CD4-positive, alpha-beta T cell treated with Interleukin-15 for 4 hours (primary cell): Measurements from ENCODE around the gene DBNL.

ENCODE experiments used
- DNase-seq: peaks from one replicate; pipeline ENCODE4 v3.0.0-alpha.2; 2020; ENCODE audit warnings: low spot score

The DBNL gene

DNA sequence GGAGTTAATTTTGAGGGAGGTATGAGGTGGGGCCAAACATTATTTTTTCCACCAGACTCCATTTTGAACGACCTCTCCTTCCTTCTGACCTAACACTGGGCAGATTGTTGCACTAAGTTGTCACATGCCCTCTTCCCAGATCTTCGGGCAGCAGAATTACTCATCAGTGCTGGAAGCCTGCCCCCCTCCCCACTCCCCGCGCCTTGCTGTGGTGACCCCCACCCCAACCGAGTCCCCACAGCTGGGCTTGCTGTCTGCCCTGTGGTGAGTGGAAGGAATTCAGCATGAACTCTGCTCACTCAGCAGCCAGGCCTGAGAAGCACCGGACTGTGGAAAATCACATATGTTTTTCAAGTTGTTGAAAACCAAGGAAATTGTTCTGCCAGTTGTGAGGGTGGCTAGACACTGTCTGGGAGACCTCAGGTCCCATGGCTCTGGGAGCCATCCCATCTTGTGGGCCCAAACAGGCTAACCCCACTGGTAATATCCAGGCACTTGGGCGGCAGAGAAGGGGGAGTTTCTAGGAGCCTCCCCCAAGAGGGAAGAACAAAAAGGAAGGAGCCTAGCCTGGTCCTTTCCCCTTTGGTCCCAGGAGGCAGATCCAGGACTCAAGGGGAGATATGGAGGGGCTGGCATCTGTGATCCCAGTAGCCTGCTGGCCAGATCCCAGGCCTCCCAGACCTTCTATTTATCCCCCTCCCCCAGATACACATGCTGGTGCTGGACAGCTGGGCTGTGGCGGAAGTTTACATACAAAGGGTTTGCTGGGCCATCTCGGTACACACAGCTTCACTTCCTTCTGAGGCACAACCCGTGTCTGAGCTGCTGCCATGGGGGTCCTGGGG, 56.2 kb downstream of the DBNL start:
- DNase-seq, result no peak

GRCh38 chr7:44101303-44101965, 56.9 kb downstream of the DBNL start:
- DNase-seq, result no peak

DNA sequence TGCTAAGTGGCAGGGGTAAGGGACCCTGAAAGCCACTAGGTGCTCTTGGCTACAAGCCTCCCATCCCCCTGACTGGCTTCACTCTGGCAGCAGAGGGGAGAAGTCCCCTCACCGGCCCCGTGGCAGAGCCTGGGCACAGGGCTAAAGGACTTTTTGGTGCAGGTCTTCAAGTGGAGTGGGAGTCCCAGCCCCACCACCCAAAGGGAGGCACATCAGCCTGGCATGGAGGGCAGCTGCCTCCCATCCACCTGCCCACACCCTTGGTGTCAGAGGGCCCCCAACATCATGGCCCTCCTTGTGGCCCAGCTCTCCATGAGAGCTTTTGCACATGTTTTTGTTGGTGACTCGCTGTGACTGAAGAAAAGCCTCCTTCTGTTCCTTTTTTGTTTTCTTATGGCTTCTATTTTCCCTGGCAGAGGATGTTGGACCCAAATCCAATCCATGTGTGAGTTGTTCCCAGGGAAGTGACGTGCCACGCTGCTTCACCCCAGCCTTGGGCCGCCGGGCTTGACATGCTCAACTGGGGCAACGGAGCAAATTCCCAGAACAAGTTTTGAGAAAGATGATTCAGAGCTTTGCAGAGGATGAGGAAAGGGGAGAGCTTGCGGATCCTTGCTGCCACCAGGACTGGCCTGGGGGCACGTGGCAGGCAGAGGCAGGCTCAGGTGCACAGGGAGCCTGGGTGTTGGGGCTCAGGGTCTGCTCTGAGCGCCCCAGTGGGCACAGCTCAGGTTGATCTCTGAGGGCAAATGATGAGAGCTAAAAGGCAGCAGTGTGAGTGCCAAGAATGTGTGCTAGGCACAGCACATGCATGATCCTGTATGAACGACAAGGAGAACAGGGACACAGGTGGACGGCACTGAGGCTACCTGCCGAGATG, 57.7 kb downstream of the DBNL start:
- DNase-seq, result no peak

GRCh38 chr7:44102846-44103565, 58.5 kb downstream of the DBNL start:
- no peak for DNase-seq

GRCh38 chr7:44103566-44103922, 59.0 kb downstream of the DBNL start:
- no peak for DNase-seq

- DNase-seq, result no peak
These were observed 59.7 kb downstream of the DBNL start, which contains the start of gene AEBP1 for GRCh38 chr7:44103923-44104859. Gene AEBP1, plus strand, starts transcription at chr7:44104345. Its CDS starts 321 bp downstream, at chr7:44104666.

DNA sequence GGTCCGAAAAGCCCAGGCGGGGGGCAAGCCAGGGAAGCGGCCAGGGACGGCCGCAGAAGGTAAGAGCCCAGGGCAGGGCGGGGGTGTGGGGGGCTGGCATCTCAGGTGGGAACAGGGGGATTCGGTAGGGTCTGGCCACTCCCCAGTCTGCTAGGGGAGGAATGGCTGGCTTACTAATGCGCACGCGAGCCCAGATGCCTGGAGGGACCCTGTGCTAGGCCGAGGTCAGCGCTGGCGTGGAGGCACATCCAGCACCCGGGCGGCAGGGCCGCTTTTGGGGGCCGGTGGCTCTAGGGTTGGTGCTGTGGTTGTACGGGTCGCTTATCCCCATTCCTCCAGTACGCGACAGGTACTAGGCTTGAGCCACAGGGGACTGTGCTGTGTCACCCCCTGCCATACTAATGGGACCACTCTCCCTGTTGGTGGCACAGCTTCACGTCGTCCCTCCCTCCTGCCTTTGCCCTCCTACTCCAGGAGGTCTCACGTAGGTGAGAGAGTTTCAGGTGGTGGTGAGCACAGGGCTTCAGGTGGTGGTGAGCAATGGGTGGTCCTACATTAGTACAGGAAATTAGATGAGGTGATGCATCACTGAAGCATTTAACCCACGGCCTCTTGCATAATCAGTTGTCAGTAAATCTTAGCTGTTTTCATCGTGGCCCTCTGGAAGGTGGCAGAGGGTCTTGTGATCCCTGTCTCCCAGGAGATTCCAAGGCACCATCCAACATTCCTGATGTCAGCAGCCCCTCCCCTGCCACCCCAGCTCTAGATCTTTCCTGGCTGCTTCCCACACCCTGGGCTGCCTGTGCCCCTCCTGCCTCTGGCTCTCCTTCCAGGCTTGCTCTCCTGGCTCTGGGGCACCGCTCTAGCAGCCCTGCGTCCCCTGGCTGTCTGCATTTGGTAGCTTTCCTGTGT, 60.6 kb downstream of the DBNL start:
- no peak for DNase-seq

GRCh38 chr7:44105832-44106231, 61.3 kb downstream of the DBNL start:
- no peak for DNase-seq

GRCh38 chr7:44106311-44107065, 62.0 kb downstream of the DBNL start:
- no peak for DNase-seq

- no peak for DNase-seq
These were observed 62.8 kb downstream of the DBNL start for GRCh38 chr7:44107116-44107960.

DNA sequence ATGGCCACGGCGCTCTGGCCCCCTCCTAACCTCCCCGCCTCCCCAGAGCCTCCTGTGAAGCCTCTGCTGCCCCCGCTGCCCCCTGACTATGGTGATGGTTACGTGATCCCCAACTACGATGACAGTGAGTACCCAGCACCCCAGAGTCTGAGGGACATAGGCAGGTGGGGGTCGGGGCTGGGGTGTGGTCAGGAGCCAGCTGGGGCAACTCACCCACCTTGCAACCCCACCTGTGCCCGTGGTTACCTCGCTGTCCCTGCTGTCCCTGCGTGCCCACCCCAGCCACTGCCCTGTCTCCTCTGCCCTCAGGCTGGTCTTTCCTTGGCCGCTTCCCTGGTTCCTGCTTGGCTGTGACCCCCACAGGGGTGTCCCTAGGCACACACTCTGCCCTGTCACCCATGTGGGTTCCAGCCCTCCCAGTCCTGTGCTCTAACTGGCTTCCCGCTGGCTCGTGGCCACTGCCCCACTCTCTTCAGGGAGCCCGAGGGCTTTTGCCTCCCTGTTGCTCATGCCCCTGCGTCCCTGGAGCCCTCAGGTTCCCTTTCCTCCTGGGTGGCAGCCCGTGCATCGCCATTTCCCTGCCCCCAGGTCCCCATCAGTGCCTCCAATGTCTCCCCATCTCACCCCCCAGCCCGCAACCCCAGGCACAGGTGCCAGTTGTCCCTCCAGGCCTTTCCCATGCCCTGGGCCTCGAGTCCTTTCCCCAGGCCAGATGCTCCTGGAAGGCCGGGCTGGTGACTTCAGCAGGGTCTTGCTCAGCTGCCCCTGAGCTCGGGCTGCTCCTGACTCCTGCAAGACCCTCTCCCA, 63.7 kb downstream of the DBNL start:
- DNase-seq, result no peak

GRCh38 chr7:44108768-44109750, 64.6 kb downstream of the DBNL start:
- no peak for DNase-seq

GRCh38 chr7:44109991-44110390, 65.5 kb downstream of the DBNL start:
- DNase-seq, result no peak

GRCh38 chr7:44110719-44111635, 66.5 kb downstream of the DBNL start:
- DNase-seq, result no peak
